IMR-90 (cell line): ENCODE measurements around the gene PDZRN3. TPM values are rescaled to one million over a fixed set of nuclear protein-coding genes. Genes with fewer than 3 reads are reported as not detected.

Source experiments
- ATAC-seq: fragments of 200-7000 bp; cut with Tn5 transposase; 2 replicates; pipeline ENCODE4 v1.9.1; 2020; ENCODE audit warnings: low read depth, mild to moderate bottlenecking, moderate library complexity
- BruUV-seq: library from RNA; stranded (reverse); fragments of 400-500 nt; replicated peaks from 2 replicates; lab custom pipeline; 2021; lab: Mats Ljungman, UMichigan
- CTCF ChIA-PET: fragments of 300-600 bp; formaldehyde crosslinking; extraction: SDS; loops from one replicate; lab custom pipeline; 2021; ENCODE audit warnings: antibody characterized with exemption; lab: Yijun Ruan, JAX
- POLR2A ChIA-PET: fragments of 300-600 bp; sonication (Branson Sonifier 250); formaldehyde crosslinking; loops from one replicate; lab custom pipeline; 2022; ENCODE audit warnings: antibody characterized with exemption; ENCODE audit not compliant: unreplicated experiment; lab: Charles Lee
- DNase-seq: peaks from one replicate; pipeline ENCODE4 v3.0.0; 2013
- H2AFZ ChIP-seq: replicated peaks from 2 replicates; pipeline ENCODE3; 2013; ENCODE audit warnings: low read length, mild to moderate bottlenecking; ENCODE audit not compliant: poor library complexity
- H2AK5ac ChIP-seq: 2 replicates; pipeline ENCODE4 v1.6.1; 2013; ENCODE audit warnings: low read depth, low read length, inconsistent platforms
- H2AK9ac ChIP-seq: replicated peaks from 2 replicates; pipeline ENCODE3; 2013; ENCODE audit warnings: mild to moderate bottlenecking, low read depth, low read length, moderate library complexity; ENCODE audit not compliant: poor library complexity
- H2BK120ac ChIP-seq: 2 replicates; pipeline ENCODE4 v1.6.1; 2013; ENCODE audit warnings: low read depth, low read length, inconsistent platforms
- H2BK15ac ChIP-seq: 3 replicates; pipeline ENCODE4 v1.6.1; 2013; ENCODE audit warnings: low read depth, low read length, inconsistent platforms
- H2BK20ac ChIP-seq: 2 replicates; pipeline ENCODE4 v1.6.1; 2013; ENCODE audit warnings: low read depth, mild to moderate bottlenecking, inconsistent platforms, low read length, moderate library complexity
- H2BK5ac ChIP-seq: 2 replicates; pipeline ENCODE4 v1.6.1; 2013; ENCODE audit warnings: mild to moderate bottlenecking, low read depth, low read length, inconsistent platforms; ENCODE audit not compliant: poor library complexity, severe bottlenecking
- H3K14ac ChIP-seq: replicated peaks from 2 replicates; pipeline ENCODE4 v1.6.1; 2013; ENCODE audit warnings: low read depth, low read length, inconsistent platforms
- H3K18ac ChIP-seq: 2 replicates; pipeline ENCODE4 v1.6.1; 2013; ENCODE audit warnings: low read depth, low read length, control low read depth
- H3K23ac ChIP-seq: 2 replicates; pipeline ENCODE4 v1.6.1; 2013; ENCODE audit warnings: low read depth, low read length, inconsistent platforms
- H3K27ac ChIP-seq: 2 replicates; pipeline ENCODE4 v1.5.1; 2013; ENCODE audit warnings: mild to moderate bottlenecking, control low read depth, low read length; ENCODE audit not compliant: insufficient read depth
- H3K27me3 ChIP-seq: 2 replicates; pipeline ENCODE4 v1.6.1; 2013; ENCODE audit warnings: low read length; ENCODE audit not compliant: control insufficient read depth, insufficient read depth
- H3K36me3 ChIP-seq: 2 replicates; pipeline ENCODE4 v1.6.1; 2013; ENCODE audit warnings: low read length, mixed read lengths; ENCODE audit not compliant: control insufficient read depth, insufficient read depth
- H3K4ac ChIP-seq: 2 replicates; pipeline ENCODE4 v1.6.1; 2013; ENCODE audit warnings: low read depth, low read length, inconsistent platforms
- H3K4me1 ChIP-seq: 2 replicates; pipeline ENCODE4 v1.6.1; 2013; ENCODE audit warnings: low read length, mixed read lengths; ENCODE audit not compliant: control insufficient read depth, insufficient read depth
- H3K4me2 ChIP-seq: 2 replicates; pipeline ENCODE4 v1.6.1; 2013; ENCODE audit warnings: low read depth, mild to moderate bottlenecking, control low read depth, low read length, moderate library complexity
- H3K4me3 ChIP-seq: 2 replicates; pipeline ENCODE4 v1.5.1; 2013; ENCODE audit warnings: low read depth, mild to moderate bottlenecking, control low read depth, low read length, moderate library complexity; ENCODE audit not compliant: insufficient read depth
- H3K56ac ChIP-seq: 2 replicates; pipeline ENCODE4 v1.6.1; 2013; ENCODE audit warnings: low read length, inconsistent platforms; ENCODE audit not compliant: insufficient read depth; ENCODE audit errors: extremely low read depth
- H3K79me1 ChIP-seq, 2 experiments: 2 replicates each; pipeline ENCODE4 v1.6.1; 2013; ENCODE audit warnings: low read length in 2 of 2, inconsistent platforms in 1 of 2, low read depth in 1 of 2
- H3K9ac ChIP-seq: 2 replicates; pipeline ENCODE4 v1.6.1; 2013; ENCODE audit warnings: low read depth, low read length, control low read depth
- H3K9me1 ChIP-seq: 2 replicates; pipeline ENCODE4 v1.6.1; 2013; ENCODE audit warnings: low read length, inconsistent platforms; ENCODE audit not compliant: insufficient read depth
- H3K9me3 ChIP-seq: 2 replicates; pipeline ENCODE4 v1.6.1; 2013; ENCODE audit warnings: low read length; ENCODE audit not compliant: control insufficient read depth, insufficient read depth
- H4K20me1 ChIP-seq: 2 replicates; pipeline ENCODE4 v1.6.1; 2013; ENCODE audit warnings: low read length, inconsistent platforms; ENCODE audit not compliant: insufficient read depth
- H4K5ac ChIP-seq: 2 replicates; pipeline ENCODE4 v1.6.1; 2013; ENCODE audit warnings: mild to moderate bottlenecking, low read depth, low read length, control low read depth
- H4K8ac ChIP-seq, 2 experiments: 2 replicates each; pipeline ENCODE4 v1.6.1; 2013; ENCODE audit warnings: low read depth in 2 of 2, low read length in 2 of 2, control low read depth in 1 of 2, inconsistent platforms in 1 of 2
- H4K91ac ChIP-seq: 2 replicates; pipeline ENCODE4 v1.6.1; 2013; ENCODE audit warnings: low read depth, low read length, inconsistent platforms; ENCODE audit not compliant: insufficient read depth
- CEBPB ChIP-seq: IDR thresholded peaks from 2 replicates; pipeline ENCODE4 v1.6.1; 2012; ENCODE audit warnings: low read depth, low read length, improper control_type of control experiment
- MAFK ChIP-seq: IDR thresholded peaks from 2 replicates; pipeline ENCODE4 v1.6.1; 2012; ENCODE audit warnings: low read depth, low read length, improper control_type of control experiment
- MXI1 ChIP-seq: IDR thresholded peaks from 2 replicates; pipeline ENCODE4 v1.6.1; 2012; ENCODE audit warnings: low read depth, mild to moderate bottlenecking, low read length, moderate library complexity, borderline replicate concordance
- NFE2L2 ChIP-seq: fragments of 150-350 bp; IDR thresholded peaks from 2 replicates; pipeline ENCODE4 v1.6.1; 2016; ENCODE audit warnings: low read depth, mild to moderate bottlenecking, low read length
- RCOR1 ChIP-seq: IDR thresholded peaks from 2 replicates; pipeline ENCODE4 v1.6.1; 2012; ENCODE audit warnings: mild to moderate bottlenecking, low read length, improper control_type of control experiment; ENCODE audit not compliant: insufficient replicate concordance
- SMC3 ChIP-seq: fragments of 150-350 bp; IDR thresholded peaks from 2 replicates; pipeline ENCODE4 v1.6.1; 2016; ENCODE audit warnings: low read depth, mild to moderate bottlenecking, antibody characterized with exemption, low read length, moderate library complexity
- dilution Hi-C: fragments of 300-500 bp; cut with HindIII; formaldehyde crosslinking; loops from one replicate; pipeline ENCODE4 v1.14.3; 2018; ENCODE audit warnings: low sequenced_read_pairs; ENCODE audit not compliant: unreplicated experiment
- in situ Hi-C: fragments of 300-500 bp; cut with MboI; formaldehyde crosslinking; loops from 3 replicates; pipeline ENCODE4 v1.14.3; 2019; ENCODE audit warnings: low sequenced_read_pairs, inconsistent platforms, mixed read lengths
- intact Hi-C: fragments of 100-400 bp; cut with micrococcal nuclease; formaldehyde crosslinking; loops from 2 replicates; pipeline ENCODE4 v1.10.0; 2022
- polyA plus RNA-seq, 3 experiments: library from polyadenylated mRNA; depleted of rRNA; stranded (reverse); fragments of >200 nt; gene quantifications; 2 replicates each; pipeline ENCODE4 v1.2.3, GENCODE V29; 2012; ENCODE audit warnings: low replicate concordance in 1 of 3
- total RNA-seq: library from RNA; depleted of rRNA; stranded (reverse); fragments of >200 nt; gene quantifications from 2 replicates; pipeline ENCODE4 v1.2.3, GENCODE V29; 2012
- TF ChIP-seq, protein P1 (sequence below): fragments of 150-350 bp; IDR thresholded peaks from 2 replicates; pipeline ENCODE4 v1.6.1; 2016; ENCODE audit warnings: low read depth, mild to moderate bottlenecking, low read length, moderate library complexity, borderline replicate concordance
- TF ChIP-seq, protein P2 (sequence below): conservative IDR thresholded peaks from 2 replicates; pipeline ENCODE4 v1.5.1; 2012; ENCODE audit warnings: mild to moderate bottlenecking, low read depth, low read length, improper control_type of control experiment
- TF ChIP-seq, protein P3 (sequence below): fragments of 150-350 bp; IDR thresholded peaks from 2 replicates; pipeline ENCODE4 v1.6.1; 2017; ENCODE audit warnings: mild to moderate bottlenecking, antibody characterized with exemption, low read length, low read depth

PDZRN3 gene
- total and polyA plus RNA-seq, 2 of the 4 experiments (the other 2 are of a cell fraction) = 9.4 to 17.0 TPM

DNA sequence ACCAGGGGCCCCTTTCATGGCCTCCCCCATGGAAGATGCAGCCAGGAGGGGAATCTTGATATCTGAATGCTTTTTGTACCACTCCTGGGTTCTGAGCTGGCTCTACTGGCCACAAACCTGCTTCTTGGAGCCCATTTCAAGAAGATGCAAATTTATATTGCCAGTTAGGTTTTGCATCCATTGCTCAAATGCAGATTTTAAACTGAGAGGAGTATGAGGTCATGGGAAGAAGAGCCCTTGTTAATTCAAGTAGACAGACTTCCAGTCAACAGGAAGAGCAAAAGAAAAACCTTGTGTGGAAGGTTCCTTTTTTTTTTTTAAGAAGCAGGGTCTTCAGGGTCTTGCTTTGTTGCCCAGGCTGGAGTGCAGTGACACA lies 133.5 kb downstream of the PDZRN3 start:
- H3K27me3 ChIP-seq = no peaks in the 10 kb centered on the region
- H3K36me3 ChIP-seq = no peaks in the 10 kb centered on the region
- BruUV-seq = no TSS peak
- ATAC-seq = no peak
- CTCF ChIA-PET = no interaction called here
- H3K9me1 ChIP-seq = peaks cover 2% of the 10 kb centered on the region; the same call in 1 of the 2 replicates
- no peak for DNase-seq
- H3K18ac ChIP-seq = no peak overlapping the region
- no peak overlapping the region for H2BK15ac ChIP-seq
- H3K4ac ChIP-seq = no peak overlapping the region
- dilution Hi-C loops (no loop called here), in situ Hi-C loops (no loop called here), intact Hi-C loops (no loop called here)
- POLR2A ChIA-PET = no interaction called here
- H2AK9ac ChIP-seq = no peak overlapping the region
- H4K91ac ChIP-seq = no peak overlapping the region
- TF ChIP-seq MXI1 (no peak), NFE2L2 (no peak), RCOR1 (no peak), MAFK (no peak), CEBPB (no peak), SMC3 (no peak)
- TF ChIP-seq, protein P1, sequence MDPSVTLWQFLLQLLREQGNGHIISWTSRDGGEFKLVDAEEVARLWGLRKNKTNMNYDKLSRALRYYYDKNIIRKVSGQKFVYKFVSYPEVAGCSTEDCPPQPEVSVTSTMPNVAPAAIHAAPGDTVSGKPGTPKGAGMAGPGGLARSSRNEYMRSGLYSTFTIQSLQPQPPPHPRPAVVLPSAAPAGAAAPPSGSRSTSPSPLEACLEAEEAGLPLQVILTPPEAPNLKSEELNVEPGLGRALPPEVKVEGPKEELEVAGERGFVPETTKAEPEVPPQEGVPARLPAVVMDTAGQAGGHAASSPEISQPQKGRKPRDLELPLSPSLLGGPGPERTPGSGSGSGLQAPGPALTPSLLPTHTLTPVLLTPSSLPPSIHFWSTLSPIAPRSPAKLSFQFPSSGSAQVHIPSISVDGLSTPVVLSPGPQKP = no peak
- TF ChIP-seq, protein P2, sequence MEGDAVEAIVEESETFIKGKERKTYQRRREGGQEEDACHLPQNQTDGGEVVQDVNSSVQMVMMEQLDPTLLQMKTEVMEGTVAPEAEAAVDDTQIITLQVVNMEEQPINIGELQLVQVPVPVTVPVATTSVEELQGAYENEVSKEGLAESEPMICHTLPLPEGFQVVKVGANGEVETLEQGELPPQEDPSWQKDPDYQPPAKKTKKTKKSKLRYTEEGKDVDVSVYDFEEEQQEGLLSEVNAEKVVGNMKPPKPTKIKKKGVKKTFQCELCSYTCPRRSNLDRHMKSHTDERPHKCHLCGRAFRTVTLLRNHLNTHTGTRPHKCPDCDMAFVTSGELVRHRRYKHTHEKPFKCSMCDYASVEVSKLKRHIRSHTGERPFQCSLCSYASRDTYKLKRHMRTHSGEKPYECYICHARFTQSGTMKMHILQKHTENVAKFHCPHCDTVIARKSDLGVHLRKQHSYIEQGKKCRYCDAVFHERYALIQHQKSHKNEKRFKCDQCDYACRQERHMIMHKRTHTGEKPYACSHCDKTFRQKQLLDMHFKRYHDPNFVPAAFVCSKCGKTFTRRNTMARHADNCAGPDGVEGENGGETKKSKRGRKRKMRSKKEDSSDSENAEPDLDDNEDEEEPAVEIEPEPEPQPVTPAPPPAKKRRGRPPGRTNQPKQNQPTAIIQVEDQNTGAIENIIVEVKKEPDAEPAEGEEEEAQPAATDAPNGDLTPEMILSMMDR = no peak
- TF ChIP-seq, protein P3, sequence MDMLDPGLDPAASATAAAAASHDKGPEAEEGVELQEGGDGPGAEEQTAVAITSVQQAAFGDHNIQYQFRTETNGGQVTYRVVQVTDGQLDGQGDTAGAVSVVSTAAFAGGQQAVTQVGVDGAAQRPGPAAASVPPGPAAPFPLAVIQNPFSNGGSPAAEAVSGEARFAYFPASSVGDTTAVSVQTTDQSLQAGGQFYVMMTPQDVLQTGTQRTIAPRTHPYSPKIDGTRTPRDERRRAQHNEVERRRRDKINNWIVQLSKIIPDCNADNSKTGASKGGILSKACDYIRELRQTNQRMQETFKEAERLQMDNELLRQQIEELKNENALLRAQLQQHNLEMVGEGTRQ = no peak
- no peak overlapping the region for H3K27ac ChIP-seq
- no peak overlapping the region for H3K9ac ChIP-seq
- no peak overlapping the region for H3K56ac ChIP-seq
- H2AK5ac ChIP-seq = no peak overlapping the region
- no peak overlapping the region for H3K14ac ChIP-seq
- no peak overlapping the region for H3K4me3 ChIP-seq
- H3K79me1 ChIP-seq = peaks cover 1 to 19% of the 10 kb centered on the region in 2 experiments
- no peak overlapping the region for H4K5ac ChIP-seq
- no peak overlapping the region for H3K23ac ChIP-seq
- H3K4me1 ChIP-seq = peaks cover 11% of the 10 kb centered on the region
- H2BK5ac ChIP-seq = no peak overlapping the region
- H3K4me2 ChIP-seq = no peak overlapping the region
- no peak overlapping the region for H2BK20ac ChIP-seq
- H2AFZ ChIP-seq = no peak overlapping the region
- no peak overlapping the region for H2BK120ac ChIP-seq
- H4K8ac ChIP-seq = no peak overlapping the region
- no peaks in the 10 kb centered on the region for H3K9me3 ChIP-seq
- peaks cover 10% of the 10 kb centered on the region; the same call in 1 of the 2 replicates for H4K20me1 ChIP-seq
